Measurements from ENCODE around the gene CRISPLD2.
"Not testable (repeated sequence)": the region's sequence is repeated elsewhere in the genome, so short reads cannot be mapped to it uniquely, and the experiment has no call there.

The CRISPLD2 gene

DNA sequence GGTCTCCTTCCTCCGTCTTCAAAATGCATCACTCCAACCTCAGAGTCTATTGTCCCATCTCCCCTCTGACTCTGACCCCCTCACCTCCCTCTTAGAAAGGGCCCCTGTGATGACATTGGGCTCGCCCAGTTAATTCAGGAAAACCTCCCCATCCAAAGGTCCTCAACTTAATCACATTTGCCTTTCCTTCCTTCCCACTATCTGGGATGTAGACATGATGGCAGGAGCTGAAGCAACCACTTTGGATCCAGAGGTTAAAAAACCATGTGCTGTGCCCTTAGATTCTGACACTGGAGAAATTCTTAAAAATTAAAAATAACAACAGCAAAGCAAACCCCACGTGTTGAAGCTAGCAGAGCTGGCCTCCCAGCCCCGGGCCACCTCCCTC lies 111.3 kb downstream of the CRISPLD2 start:
- DNase-seq (ENCODE audit: low spot score): no peak

DNA sequence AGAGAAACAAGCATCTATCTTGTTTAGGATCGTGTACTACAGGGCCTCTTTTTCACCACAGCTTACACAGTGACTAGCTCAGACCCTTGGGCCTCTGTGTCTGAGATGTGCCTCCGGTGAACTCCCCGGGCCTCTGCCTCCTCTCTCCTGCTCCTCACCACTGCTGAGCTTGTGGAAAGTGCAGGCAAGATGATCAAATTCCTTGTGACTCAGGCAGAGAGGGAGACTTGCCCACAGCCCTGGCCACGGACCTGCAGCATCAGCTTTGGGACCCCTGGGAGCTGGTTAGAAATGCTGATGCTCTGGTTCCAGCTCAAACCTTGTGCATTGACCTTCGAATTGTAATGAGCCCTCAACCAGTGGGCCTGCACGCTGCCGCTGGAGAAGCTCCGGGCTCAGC lies 111.7 kb downstream of the CRISPLD2 start:
- DNase-seq (ENCODE audit: low spot score): no peak

DNA sequence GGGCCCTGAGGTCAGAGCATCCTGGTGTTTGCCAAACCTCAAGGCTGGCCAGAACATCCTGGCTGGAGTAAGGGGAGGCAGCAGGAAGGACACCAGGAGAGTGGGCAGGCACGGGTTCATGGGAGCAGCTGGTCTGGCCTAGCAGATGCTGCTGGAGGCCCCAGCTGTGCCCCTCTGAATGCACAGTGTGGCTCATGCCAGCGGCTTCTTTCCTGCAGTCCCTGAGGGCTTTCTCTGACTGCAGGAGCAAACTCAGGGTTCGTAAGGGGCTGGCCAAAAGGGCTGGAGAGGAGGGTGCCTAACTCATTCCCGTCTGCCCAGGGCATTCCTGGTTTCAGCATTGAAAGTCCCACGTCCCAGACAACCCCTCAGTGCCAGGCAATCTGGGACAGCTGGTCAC lies 112.9 kb downstream of the CRISPLD2 start:
- DNase-seq (ENCODE audit: low spot score): no peak

DNA sequence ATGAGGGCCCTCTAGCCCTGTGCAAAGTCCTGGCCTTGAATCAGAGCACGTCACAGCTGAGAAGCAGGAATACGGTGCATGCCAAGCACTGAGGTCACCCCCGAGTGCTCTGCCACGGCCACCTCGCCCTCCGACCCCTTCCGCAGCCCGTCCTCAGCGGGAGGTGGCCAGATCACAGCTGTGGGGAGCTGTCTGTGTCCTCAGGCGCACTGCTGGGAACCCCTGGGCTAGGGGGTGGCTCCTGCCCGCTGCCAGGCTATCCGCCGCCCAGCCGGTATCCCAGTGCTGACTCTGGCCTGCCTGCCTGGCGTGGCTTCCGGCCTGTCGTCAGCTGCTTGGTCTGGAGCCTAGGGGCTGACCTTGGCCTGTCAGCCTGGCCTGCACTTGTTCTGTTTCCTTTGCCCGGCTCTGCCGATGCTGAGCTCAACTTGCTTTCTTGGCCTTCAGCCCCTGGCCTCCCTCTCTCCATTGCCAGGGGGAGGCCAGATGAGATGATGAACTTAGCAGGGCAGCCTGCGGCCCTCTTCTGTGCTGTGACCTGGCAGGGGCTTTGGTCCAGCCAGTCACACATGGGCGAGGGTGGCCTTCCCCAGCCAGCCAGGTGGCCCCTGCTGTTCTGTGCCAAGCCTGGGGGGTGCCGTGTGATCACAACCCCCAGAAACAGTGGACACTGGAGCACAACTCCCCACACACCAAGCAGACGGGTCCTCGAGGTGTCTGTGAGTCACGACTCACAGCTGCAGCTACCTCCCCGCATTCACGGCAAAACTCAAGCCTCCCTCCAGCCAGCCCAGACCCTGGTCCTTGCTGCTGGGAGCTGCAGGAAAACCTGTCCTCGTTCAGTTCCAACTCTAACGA lies 114.2 kb downstream of the CRISPLD2 start:
- no peak for DNase-seq (ENCODE audit: low spot score)

DNA sequence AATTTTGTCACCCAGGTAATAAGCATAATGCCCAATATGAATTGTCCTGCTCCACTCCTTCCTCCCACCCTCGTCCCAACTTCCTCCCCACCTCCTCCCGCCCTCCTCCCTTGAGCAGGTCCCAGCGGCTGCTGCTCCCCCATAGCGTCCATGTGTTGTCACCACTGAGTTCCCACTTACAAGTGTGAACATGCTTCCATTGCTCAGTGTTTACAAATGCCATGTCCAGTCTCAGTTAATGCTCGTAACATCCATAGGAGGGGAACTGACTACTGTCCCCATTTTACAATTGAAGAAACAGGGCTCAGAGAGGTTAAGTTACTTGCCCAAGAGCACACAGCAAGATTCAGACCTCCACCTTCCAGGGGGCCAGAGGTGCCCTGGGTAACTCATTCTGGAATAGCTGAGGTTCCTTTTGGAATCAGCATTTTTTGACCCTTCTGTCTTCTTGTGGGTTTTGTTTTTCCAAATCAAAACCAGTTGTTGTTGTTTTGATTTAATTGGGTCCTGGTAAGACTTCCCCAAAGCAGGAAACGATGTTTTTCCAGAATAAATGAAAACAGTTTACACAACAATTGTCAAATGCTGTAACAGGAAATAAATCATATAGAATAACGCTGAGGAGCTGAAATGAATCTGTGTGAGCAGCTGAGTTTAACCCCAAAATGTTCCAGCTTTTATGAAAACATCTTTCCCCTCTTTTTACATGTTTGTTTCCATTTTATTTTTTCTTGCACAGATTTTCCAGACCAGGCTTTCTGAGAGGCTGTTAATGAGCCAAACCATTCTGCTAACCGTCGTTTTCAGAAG lies 117.6 kb downstream of the CRISPLD2 start:
- DNase-seq (ENCODE audit: low spot score): no peak

DNA sequence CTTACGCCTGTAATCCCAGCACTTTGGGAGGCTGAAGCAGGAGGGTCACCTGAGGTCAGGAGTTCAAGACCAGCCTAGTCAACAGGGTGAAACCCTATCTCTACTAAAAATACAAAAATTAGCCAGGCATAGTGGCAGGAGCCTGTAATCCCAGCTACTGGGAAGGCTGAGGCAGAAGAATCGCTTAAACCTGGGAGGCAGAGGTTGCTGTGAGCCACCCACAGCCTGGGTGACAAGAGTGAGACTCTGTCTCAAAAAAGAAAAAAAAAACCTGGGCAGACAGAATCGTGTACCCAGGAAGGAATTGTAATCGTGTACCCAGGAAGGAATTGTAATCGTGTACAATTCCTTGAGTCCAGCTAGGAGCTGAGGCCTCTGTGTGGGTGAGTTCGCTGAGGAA lies 118.8 kb downstream of the CRISPLD2 start:
- DNase-seq (ENCODE audit: low spot score): not testable (repeated sequence)

DNA sequence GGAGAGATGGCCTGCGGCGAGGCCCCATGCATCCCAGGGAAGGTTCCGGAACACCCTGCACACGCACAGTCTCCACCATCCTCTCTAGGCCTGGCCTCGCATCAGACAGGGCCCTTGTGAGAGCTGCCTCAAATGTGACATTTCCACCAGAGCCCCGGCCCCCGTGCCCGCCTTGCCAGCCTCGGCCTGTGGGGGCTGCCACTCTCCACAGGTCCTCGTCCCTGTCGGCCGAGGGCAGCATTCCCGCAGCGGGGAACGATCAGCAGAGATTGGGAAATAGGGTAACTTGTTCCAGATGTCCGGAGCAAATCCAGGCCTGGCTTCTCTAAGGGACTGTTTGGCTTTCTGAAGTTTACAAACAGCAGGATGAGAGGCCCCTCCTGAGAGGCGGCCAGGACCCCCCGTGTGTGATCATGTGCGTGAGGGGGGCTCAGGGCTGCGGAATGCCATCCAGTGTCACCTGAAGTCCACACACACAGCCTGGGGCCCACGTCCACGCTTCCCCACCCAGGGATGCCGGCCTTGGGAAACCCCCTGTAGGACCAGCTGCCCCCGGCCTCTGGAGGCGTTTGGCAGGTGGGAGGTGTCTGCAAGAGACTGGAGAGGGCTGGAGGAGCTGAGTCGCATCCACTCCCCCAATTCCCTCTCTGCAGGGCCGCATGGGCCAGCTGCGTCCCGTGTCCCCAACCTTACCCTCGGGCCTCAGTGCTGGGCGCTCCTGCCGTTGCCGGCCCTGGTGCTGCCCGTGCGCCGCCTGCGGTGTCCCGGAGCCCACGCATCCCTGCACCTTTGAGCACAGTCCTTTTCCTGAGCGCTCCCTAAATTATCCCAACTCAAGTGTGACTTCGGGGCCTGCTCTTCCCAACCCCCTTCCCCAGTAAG lies 121.1 kb downstream of the CRISPLD2 start:
- DNase-seq (ENCODE audit: low spot score): no peak

DNA sequence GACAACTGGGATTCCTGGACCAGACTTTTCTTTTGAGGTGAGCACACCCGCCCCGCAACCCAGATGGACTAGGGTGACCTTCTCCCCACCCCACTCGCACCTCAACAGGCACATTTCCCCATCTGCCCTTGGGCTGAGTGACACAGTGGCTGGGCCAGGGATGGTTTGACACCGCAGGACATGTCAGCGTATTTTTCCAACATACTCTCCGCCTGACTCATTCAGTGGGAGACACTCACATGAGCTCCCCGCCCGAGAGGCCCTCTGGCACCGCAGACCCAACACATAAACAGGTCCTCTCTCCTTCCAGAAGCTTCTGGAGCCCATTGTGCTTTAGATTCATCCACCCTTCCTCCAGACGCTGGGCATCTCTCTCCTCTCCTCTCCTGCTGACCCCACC lies 122.1 kb downstream of the CRISPLD2 start:
- no peak for DNase-seq (ENCODE audit: low spot score)

DNA sequence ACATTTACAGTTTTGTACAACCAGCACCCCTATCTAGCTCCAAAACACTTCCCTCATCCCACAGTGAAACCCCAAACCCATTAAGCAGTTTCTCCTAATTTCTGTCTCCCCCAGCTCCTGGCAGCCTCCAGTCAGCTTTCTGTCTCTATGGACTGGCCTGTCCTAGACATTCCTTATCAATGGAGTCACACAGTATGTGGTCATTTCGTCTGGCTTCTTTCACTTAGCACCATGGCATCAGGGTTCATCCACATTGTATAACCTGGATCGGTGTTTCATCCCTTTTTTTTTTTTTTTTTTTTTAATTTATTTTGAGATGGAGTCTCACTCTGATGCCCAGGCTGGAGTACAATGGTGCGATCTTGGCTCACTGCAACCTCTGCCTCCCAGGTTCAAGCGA lies 123.0 kb downstream of the CRISPLD2 start:
- no peak for DNase-seq (ENCODE audit: low spot score)

DNA sequence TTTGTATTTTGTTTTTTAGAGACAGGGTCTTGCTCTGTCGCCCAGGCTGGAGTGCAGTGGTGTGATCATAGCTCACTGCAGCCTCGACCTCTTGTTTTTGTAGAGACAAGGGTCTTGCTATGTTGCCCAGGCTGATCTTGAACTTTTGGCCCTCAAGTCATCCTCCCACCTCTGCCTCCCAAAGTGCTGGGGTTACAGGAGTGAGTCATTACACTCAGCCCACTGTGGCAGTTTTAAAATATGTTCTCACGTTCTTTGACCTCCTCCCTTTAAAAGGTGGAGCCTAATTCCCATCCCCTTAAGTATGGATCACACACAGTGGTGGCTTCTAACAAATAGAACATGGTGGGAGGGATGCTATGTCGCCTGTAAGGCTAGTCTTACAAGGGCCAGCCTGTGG lies 123.8 kb downstream of the CRISPLD2 start:
- DNase-seq (ENCODE audit: low spot score): no peak

DNA sequence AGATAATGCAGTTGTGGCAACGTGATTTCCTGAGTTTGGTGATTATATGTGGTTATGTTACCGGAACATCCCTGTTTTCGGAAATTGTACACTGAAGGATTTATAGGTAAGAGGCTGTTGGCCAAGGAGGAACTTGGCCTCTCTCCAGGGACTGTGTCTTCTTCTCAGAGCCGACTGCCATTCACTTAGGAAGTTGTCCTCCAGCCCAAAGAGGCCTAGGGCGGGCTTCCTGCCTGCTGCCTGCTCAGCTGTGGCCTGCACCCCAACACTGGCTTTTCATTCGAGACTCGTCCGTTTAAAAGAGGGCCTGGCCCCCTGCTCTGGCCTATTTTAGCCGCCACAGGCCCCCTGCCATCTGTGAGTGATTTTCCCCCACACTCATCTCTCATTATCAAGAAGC lies 127.2 kb downstream of the CRISPLD2 start:
- DNase-seq (ENCODE audit: low spot score): no peak

DNA sequence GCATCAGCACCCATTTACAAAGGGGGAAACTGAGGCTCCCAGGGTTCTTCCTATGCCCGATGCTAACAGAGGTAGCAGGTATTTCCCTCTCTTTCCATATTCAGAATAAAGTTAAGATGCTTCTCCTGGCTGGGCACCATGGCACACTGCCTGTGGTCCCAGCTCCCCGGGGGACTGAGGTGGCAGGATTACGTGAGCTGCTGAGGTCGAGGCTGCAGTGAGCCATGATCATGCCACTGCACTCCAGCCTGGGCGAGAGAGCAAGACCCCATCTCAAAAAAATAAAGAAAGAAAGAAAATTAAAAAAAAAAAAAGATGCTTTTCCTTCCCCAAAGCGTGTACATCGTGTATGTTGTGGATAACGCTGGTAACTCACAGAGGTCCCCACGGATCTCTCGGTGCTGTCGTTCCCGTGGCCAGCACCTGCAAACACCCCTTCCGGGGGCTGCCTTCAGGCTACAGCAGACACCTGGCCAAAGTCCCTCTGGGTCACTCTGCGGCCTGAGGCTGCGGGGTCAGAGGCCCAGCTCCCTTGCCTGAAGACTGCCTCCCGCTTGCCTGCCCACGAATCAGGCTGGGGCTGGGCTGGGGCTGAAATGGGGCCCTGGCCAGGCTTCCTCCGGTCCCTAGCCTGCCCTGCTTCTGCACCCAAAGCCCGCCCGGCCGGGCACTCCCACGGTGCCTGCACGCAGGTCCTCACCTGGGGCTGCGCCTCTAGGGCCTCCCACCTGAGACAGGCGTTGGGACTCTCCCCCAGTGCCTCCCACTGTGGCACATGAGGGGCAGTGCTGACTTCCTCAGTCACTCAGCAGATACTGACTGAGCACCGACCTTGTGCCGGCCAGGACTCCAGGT lies 128.4 kb downstream of the CRISPLD2 start:
- no peak for DNase-seq (ENCODE audit: low spot score)

DNA sequence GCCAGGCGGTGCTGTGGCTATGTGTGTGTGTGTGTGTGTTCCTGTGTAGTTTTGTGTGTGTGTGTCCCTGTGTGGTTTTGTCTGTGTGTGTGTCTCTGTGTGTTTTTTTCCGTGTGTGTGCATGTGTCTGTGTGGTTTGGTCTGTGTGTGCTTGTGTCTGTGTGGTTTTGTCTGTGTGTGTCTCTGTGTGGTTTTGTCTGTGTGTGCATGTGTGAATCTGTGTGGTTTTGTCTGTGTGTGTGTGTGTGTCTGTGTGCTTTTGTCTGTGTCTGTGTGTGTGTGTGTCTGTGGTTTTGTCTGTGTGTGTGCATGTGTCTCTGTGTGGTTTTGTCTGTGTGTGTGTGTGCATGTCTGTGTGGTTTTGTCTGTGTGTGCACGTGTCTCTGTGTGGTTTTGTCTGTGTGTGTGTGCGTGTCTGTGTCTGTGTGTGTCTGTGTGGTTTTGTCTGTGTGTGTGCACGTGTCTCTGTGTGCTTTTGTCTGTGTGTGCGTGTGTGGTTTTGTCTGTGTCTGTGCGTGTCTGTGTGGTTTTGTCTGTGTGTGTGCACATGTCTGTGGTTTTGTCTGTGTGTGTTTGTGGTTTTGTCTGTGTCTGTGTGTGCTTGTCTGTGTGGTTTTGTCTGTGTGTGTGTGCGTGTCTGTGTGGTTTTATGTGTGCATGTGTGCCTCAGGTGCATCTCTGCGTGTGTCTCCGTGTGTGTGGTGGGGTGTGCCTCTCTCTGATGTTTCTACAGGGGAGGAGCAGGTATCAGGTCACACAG lies 129.2 kb downstream of the CRISPLD2 start:
- no peak for DNase-seq (ENCODE audit: low spot score)

DNA sequence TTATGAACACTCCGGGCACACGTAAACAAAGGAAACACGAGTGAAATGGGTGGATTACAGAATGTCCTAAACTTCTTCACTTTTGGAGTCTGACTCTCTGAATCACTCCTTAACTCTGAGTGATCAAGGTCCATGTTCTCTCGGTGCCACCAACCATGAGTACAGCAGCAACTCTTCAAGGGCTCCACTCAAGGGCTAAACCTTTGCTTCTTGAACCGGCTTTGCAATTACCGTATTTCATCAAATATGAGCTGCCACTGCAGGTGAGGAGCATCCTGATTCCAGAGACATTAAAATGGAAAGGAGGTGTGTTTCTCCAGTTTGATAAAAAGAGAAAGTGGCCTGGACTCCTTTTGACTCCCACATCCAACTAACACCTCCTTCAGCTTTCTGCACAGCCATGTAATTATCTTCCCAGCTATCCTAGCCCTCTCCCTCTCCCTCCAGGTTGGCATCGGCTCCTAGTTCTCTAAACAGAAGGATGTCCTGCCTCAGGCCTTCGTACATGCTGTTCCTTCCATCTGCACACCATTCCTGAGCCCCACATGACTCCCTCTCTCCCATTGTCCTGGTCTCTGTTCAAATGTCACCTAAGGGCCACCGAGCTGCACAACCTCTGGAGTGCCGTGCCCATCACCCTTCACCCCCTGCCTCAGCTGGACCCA lies 130.1 kb downstream of the CRISPLD2 start:
- no peak for DNase-seq (ENCODE audit: low spot score)

DNA sequence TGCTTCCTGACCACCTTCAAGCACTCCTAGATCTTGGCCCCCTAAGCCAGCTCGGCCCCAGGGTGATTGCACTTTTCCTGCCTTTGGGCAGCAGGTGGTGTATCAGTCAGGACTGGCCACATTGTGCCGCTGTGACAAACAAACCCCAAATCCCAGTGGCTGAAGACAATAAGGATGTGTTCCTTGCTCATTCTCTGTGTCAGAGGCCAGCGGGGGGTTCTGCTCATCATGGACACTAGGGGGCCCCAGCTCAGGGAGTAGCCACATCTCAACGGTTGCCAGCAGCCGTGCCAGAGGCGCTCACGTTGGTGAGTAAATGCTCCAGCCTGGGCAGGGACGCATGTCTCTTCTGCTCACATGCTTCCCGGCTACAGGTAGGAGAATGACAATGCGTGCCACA lies 131.1 kb downstream of the CRISPLD2 start:
- peak; percentile 29 for DNase-seq (ENCODE audit: low spot score)

DNA sequence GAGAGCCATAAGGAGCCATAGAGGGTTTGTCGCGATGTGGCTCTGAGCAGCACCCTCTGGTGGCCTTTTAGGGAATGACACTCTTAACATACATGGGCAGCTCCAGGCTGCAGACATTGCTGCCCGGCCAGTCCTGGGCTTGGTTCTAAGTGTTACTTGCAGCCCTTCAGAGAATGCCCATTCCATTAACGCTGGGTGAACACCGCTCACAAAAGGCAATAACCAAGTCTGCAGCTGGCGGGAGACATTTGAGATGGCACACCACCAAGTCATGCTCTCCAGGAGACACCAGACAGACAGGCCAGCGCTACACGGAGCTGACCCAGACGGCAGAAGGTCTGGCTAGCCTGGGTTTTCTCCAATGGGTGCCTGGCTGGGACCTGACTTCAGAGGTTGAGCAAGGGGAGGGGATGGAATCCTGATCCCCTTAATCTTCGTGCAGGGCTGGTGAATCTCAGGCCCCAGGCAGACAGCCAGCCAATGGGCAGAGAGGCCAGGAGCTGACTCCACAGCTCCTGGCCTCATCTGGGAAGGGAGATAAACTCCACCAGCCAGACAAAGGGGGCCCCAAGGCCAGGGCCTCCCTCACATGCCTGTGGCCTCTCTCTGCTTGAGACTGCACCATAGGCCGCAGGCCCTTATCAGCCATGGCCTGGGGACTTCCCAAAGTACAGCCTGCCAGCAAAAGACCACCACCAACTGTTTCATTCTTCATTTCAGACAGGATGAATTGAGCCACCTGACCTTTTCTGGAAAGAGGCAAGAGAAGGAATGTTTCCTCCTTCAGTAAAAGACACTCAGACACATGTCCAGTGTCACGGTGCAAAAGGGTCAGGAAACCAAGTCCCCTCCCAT lies 132.8 kb downstream of the CRISPLD2 start:
- DNase-seq (ENCODE audit: low spot score): peak; percentile 83

DNA sequence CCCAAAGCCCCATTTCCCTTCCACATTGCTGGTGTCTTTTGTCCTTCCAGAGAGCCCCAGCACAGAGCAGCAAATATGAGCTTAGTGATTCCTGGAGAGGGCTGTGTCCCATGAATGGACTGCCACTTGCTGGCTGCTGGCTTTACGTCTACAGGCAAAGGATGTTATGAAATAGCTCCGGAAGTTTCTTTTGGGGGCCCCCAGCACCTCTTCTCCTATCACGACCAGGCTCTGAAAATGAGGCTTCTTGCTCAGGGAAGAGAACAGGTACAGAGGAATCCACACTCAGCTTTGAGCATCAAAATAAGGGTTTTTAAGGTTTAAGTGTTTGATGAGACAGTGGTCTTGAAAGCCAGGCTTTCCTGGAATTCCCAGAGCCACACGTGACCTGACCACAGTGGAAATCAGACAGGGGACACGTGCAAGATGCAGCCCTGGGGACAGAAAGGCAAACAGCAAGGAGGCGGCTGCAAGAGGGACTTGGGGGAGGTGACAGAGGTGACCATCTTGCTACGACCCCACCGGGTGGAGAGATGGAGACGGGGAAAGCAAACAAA lies 133.5 kb downstream of the CRISPLD2 start:
- no peak for DNase-seq (ENCODE audit: low spot score)

DNA sequence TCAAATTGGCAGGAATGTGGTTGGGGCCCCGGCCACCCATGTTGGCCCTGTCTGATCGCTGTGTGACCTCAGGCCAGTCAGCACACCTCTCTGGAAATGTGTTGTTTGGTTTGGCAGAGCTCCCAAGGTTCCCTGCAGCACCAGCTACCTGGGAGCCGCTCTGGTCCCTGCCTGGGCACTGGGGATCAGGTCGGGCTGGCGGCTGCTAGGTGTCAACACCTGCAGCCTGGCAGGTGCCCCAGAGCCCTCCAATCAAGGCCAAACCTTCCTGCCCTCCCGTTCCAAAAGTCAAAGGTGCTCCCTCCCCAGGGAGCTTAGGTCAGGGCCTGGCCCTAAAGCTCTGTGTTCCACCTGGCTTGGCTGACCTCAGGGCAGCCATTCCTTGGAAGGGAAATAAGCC lies 135.6 kb downstream of the CRISPLD2 start:
- no peak for DNase-seq (ENCODE audit: low spot score)

DNA sequence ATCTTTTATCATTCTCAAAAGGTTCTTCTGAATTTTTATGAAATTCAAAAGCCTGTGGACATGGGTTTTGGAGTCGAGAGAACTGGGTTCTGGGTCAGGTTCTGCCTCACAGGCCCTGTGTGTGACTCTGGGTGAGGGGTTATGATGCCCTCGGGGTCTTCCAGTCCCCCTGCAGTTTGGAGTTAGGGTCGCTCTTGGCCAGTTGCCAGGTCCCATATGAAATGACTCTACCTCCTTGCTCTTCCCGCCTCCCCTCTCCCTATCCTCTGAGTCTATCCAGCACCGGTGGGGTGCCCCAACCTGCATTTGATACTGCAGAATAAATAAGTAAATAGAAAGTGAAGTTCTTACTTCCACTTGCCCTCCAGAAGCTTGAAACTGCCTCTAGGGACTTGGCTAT lies 137.4 kb downstream of the CRISPLD2 start:
- no peak for DNase-seq (ENCODE audit: low spot score)

Measured in CD4-positive, alpha-beta T cell treated with Interleukin-2 at 100 ng/mL for 4 hours (primary cell).